ENCODE data around the gene SKIC2.
"Not testable (repeated sequence)": the region's sequence is repeated elsewhere in the genome, so short reads cannot be mapped to it uniquely, and the experiment has no call there.

Gene SKIC2

DNA sequence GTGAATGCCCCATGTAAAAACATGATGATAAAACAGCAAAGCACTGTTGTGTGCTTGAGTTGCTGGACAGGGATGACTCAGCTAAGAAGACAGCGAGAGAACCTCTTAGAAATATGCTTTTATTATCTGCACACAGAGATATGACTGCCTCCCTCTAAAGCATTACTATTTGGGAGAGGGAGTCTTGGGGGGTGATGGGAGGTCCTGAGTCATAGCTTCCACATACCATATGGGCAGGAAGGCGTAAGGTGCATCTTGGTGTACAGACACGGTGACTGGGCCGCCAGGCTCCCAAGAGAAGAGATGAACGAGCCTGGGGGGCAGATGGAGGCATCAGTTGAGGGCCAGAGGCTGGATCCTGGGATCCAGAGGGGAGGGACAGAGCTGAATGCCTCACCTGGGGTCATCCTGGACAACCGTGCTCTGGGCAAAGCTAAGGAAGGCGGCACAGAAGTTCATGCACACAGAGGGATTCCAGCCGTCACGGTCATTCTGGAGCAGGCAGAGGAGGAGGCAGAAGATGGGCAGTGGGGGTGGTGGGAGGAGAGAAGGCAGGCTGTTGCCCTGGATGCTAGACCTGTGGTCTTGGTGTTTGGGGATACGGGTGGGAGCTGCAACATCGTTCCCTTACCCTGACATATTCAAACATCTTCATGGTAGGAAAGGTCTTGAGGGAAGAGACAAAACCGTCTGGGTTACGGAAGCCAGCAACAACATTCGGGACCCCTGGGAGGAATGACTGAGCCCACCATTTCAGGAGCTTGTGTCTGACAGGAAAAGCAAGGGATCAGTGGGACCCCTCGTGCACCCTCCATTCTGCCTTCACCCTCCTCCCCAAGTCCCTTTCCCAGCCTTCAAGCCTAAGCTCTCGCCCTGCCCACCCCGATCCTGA is 11.0 kb downstream of the SKIC2 start:
- no peak for DNase-seq

DNA sequence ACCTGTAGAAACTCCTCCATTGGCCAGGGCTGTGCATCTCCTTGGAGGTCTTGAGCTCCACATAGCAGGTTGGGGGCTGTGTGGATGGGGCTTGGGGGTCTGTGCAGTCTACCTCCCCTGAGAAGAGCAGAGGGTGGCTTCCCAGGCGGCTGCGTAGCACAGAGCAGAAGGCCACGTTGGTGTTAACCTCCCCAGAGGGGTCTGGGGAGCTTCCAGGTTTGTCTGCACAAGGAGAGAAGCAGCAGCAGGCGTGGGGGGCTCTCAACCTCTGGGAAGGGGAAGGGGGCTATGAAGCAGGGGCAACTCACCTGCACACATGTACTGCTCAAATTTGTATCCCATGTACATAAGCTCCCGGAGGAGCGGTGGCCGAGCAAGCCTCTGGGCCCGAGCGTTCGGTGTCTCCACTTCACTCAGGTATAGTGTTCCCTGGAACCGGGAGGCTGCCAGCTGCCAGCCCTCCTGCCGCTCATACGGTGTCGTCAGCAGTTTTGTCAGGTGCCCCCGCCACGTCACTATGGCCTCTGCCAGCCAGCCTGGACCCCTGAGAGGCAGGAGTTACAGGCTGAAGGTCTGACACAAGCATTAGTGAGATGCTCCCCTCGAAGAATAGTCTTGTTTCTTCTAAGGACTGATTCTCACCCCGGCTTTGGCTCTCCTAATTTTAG is 11.8 kb downstream of the SKIC2 start:
- DNase-seq = no peak

DNA sequence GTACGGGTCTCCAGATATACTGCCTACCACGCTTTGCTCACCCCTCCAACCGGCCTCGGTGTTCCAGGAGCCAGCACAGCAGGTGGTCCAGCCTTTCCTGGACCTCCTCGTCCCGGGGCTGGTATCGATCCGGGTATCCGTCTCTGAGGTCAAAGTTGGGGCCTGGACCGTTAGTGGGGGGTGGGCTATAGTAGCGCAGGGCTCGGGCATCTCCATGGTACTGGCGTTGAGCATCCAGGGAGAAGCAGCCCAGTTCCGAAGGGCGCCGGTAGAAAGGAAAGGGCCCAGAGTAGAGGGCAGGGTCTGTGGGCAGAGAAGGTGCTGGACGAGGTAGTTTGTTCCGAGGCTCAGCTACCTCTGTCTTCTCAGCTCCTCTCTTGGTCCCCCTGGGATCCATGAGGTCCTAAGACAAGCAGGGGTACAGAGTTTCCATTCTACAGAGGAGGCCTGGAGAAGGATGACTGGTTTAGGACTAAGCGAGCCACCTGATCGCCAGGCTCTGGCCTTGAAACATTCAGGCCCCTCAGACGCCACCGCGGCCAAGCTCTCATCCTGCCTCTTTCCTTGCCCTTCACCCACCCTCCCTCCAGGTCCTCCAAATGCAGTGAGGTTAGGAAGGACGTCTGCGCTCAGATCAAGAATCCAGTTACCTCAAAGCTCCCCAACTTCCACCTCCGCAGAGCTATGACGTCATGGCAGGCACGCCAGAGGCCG is 12.5 kb downstream of the SKIC2 start:
- DNase-seq = peak in 1 of 2 donors; percentile 27

GRCh38 chr6:31971993-31972708 is 13.2 kb downstream of the SKIC2 start, which contains the start of gene DXO:
Gene DXO, minus strand, starts transcription at chr6:31972138. Its CDS starts 463 bp downstream, at chr6:31971675.
- DNase-seq = peak; percentile 94 to 98

DNA sequence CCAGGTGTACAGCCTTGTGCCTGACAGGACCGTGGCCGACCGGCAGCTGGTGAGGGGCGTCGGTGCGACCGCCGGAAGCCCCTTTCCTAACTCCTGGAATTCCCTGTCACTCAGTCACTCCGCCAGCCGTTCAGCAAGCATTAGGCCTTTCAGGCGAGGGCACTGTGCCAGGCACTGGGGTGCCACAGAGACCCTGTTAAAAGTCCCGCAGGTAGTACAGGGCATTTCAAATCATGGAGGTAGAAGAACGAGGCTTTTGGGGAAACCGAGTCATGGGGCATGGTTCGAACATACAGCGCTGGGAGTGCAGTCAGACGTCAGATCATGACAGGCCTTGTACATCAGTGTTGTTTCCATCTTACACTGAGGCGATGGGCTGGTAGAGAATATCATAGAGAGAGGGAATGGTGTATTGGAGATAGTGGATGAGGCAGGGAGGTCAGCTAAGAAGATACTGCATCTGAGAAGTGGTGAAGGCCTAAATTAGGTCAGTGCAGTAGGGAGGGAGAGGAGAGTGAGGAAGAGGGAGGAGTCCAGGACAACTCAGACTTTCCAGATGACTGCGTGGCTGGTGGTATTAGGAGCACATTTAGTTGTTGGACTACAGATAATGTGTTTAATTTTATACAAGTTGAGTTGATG is 13.9 kb downstream of the SKIC2 start:
- peak in 1 of 2 donors; percentile 19 for DNase-seq

DNA sequence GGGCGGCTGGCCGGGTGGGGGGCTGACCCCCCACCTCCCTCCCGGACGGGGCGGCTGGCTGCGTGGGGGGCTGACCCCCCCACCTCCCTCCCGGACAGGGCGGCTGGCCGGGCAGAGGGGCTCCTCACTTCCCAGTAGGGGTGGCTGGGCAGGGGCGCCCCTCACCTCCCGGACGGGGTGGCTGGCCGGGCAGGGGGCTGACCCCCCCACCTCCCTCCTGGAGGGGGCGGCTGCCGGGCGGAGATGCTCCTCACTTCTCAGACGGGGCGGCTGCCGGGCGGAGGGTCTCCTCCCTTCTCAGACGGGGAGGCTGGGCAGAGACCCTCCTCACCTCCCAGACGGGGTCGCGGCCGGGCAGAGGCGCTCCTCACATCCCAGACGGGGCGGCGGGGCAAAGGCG is 17.1 kb downstream of the SKIC2 start:
- DNase-seq = not testable (repeated sequence)

DNA sequence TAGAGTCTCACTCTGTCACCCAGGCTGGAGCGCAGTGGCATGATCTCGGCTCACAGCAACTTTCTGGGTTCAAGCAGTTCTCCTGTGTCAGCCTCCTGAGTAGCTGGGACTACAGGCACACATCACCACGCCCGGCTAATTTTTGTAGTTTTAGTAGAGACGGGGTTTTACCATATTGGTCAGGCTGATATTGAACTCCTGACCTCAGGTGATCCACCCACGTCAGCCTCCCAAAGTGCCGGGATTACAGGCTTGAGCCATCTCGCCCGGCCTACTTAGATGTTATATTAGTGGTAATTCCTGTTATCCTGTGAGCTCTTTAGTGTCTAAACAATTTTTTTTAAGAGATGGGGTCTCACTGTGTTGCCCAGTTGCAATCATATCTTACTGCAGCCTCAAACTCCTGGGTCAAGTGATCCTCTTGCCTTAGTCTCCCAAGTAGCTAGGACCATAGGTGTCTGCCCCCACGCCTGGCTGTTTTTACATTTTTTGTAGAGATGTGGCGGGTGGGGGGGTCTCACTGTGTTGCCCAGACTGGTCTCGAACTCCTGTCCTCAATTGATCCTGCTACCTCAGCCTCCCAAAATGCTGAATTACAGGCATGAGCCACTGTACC is 18.9 kb downstream of the SKIC2 start:
- no peak for DNase-seq

DNA sequence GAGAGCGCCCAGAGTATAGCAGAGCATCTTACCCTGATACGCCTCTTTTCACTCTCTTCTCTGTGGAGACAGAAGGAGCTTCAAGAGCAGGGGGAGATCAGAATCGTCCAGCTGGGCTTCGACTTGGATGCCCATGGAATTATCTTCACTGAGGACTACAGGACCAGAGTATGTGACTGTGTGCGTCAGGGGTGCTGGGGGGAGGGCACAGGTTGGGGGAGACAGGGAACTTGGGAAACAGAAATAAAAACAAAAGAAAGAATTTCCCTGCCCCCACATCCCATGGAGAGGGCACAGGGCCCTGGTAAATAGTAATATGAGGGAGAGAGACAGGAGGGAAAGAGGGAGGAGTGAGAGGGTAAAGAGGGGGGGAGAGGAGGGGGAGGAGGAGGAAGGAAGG is 19.9 kb downstream of the SKIC2 start:
- no peak for DNase-seq

GRCh38 chr6:31979238-31979898 is 20.4 kb downstream of the SKIC2 start:
- DNase-seq = no peak

GRCh38 chr6:31980195-31980876 is 21.4 kb downstream of the SKIC2 start:
- not testable (repeated sequence) for DNase-seq

GRCh38 chr6:31980998-31981397 is 22.0 kb downstream of the SKIC2 start:
- DNase-seq = not testable (repeated sequence)

DNA sequence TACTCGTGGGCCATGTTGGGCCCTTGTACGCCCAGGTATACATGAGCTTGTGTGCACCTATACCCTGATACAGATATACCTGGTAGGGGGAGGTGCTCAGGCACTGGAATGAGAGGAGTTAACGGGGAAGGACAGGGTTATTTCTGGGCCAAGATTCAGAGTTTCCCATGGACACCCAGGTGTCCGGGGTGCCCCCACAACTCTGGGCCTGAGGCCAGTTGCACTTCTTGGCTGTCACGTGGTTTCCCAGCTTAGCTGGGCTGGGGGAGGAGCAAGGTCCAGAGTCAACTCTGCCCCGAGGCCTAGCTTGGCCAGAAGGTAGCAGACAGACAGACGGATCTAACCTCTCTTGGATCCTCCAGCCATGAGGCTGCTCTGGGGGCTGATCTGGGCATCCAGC is 22.8 kb downstream of the SKIC2 start, which contains the start of gene C4A:
TSS of gene C4A (plus strand) at position 314 of the 400 bp plus-strand sequence. CDS start at position 365, 51 bp downstream.
- DNase-seq = not testable (repeated sequence)

DNA sequence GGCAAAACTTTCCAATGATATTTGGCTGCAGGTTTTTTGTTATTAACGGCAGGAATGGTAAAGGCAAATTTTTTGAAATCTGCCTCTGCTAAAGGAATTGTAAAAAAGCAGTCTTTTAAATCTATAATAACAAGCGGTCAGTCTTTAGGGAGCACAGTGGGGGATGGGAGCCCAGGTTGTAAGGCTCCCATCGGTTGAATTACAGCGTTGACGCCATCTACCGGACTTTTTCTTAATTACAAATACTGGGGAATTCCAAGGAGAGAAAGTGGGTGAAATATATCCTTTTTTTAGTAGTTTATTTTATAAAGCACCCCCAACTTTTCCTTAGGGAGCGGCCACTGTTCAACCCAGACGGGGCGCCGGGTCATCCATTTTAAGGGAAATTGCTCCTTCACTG is 30.4 kb downstream of the SKIC2 start:
- DNase-seq = not testable (repeated sequence)

DNA sequence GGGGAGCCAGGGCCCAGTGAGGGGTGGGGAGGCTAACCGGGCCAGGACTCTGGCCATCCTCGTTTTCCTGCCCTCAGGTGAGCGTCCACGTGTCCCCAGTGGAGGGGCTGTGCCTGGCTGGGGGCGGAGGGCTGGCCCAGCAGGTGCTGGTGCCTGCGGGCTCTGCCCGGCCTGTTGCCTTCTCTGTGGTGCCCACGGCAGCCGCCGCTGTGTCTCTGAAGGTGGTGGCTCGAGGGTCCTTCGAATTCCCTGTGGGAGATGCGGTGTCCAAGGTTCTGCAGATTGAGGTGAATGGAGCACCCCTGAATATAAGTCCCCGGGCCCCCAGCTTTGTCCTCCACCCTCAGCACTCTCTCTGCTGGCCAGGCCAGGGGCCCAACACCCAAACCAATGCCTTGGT is 35.4 kb downstream of the SKIC2 start:
- DNase-seq = not testable (repeated sequence)

- not testable (repeated sequence) for DNase-seq
Observed at GRCh38 chr6:31996385-31996784, 37.4 kb downstream of the SKIC2 start.

DNA sequence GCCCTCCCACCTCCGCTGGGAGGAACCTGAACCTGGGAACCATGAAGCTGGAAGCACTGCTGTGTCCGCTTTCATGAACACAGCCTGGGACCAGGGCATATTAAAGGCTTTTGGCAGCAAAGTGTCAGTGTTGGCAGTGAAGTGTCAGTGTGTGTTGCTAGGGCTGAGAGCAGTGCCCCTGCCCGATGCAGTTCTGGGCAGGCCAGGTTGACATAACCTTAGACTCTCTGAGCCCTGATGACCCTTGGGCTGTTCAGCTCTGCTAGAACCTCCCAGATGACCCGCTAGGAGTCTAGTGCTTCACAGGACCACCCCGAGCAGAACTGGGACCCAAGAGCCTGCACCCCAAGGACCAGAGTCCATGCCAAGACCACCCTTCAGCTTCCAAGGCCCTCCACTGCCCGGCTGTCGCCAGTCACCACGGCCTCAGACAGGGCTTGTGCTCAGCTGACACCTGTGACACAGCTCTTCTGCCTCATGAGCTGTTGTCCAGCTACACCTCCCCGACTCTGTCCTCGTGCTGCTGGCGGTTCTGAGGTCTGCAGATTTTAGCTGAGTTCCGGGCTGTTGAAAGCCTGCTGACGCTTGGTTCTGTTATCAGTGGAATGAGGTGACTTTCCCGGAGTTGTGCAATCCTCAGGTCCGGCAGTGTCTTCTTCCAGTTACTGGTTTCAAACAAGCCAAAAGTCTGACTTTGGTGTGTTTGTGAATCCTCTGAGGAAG is 43.7 kb downstream of the SKIC2 start:
- not testable (repeated sequence) for DNase-seq

GRCh38 chr6:32003301-32003700 is 44.3 kb downstream of the SKIC2 start:
- DNase-seq = not testable (repeated sequence)

GRCh38 chr6:32004393-32004792 is 45.4 kb downstream of the SKIC2 start:
- DNase-seq = not testable (repeated sequence)

DNA sequence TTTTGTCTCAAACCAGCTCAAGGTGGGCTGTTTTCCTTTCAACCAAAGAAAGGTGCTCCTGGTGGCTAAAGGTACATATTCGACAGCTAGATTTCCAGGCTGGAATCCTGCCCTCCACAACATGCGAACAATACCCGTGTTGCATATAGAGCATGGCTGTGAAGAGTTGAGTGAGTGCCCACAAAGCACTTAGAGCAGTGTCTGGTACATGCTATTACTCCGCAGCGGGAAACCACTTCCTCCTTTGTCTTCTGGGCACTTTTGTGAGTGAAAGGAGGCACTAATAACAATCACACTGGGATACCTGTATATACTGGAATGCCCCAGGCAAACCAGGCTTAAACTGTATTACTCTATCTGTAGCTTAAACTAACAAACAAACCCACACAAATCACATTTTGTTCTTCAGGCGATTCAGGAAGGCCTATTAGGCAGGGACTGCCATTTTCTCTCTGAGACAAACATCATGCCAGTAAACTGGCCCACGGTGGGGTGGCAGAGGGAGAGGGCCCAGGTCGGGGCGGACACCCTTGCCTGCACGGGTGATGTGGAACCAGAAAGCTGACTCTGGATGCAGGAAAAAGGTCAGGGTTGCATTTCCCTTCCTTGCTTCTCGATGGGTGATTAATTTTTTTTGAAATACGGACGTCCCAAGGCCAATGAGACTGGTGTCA is 46.0 kb downstream of the SKIC2 start:
- DNase-seq = not testable (repeated sequence)

Measured in stimulated activated CD4-positive, alpha-beta T cell treated with anti-CD3 and anti-CD28 coated beads, Interleukin-2, amount 100 ng/mL, for 24 hours (primary cell).